Karpas-422 (cell line): ENCODE measurements around the gene CHN2. TPM values are rescaled to one million over a fixed set of nuclear protein-coding genes. Genes with fewer than 3 reads are reported as not detected.

Experiments
- DNase-seq: peaks from one replicate; pipeline ENCODE4 v3.0.0-alpha.2; 2015
- H2AFZ ChIP-seq: fragments of 200-600 bp; sonication (generic); 2 replicates; pipeline ENCODE4 v1.6.1; 2014; ENCODE audit warnings: antibody characterized with exemption, low read length, mixed read lengths
- H3K27ac ChIP-seq: fragments of 200-600 bp; sonication (generic); 2 replicates; pipeline ENCODE4 v1.5.1; 2014; ENCODE audit warnings: mild to moderate bottlenecking, low read length, moderate library complexity
- H3K27me3 ChIP-seq: fragments of 200-600 bp; sonication (generic); 2 replicates; pipeline ENCODE4 v1.6.1; 2014; ENCODE audit warnings: low read length, mixed read lengths
- H3K36me3 ChIP-seq: fragments of 200-600 bp; sonication (generic); 2 replicates; pipeline ENCODE4 v1.6.1; 2014; ENCODE audit warnings: low read length, mixed read lengths; ENCODE audit not compliant: insufficient read depth
- H3K4me1 ChIP-seq: fragments of 200-600 bp; sonication (generic); 2 replicates; pipeline ENCODE4 v1.6.1; 2014; ENCODE audit warnings: mild to moderate bottlenecking, low read length, mixed read lengths
- H3K4me2 ChIP-seq: fragments of 200-600 bp; sonication (generic); 2 replicates; pipeline ENCODE4 v1.6.1; 2014; ENCODE audit warnings: low read length, low read depth, mild to moderate bottlenecking; ENCODE audit not compliant: poor library complexity, severe bottlenecking
- H3K4me3 ChIP-seq: fragments of 200-600 bp; sonication (generic); 2 replicates; pipeline ENCODE4 v1.5.1; 2014; ENCODE audit warnings: mild to moderate bottlenecking, antibody characterized with exemption, low read length, mixed read lengths
- H3K79me2 ChIP-seq: fragments of 200-600 bp; sonication (generic); 2 replicates; pipeline ENCODE4 v1.6.1; 2014; ENCODE audit warnings: mild to moderate bottlenecking, low read length, mixed read lengths
- H3K9ac ChIP-seq: fragments of 200-600 bp; sonication (generic); 2 replicates; pipeline ENCODE4 v1.6.0; 2014; ENCODE audit warnings: low read length
- H3K9me2 ChIP-seq: fragments of 200-600 bp; sonication (generic), shearing (Covaris generic); replicated peaks from 2 replicates; pipeline ENCODE4 v1.6.0; 2014; ENCODE audit warnings: mild to moderate bottlenecking, low read length, moderate library complexity; ENCODE audit not compliant: insufficient read depth
- H3K9me3 ChIP-seq: fragments of 300-700, 200-600 bp; sonication (generic); 2 replicates; pipeline ENCODE4 v1.6.1; 2014; ENCODE audit warnings: low read length, mixed read lengths
- H4K20me1 ChIP-seq: fragments of 200-600 bp; sonication (generic); 2 replicates; pipeline ENCODE4 v1.6.1; 2014; ENCODE audit warnings: mild to moderate bottlenecking, antibody characterized with exemption, low read length, low read depth; ENCODE audit not compliant: insufficient read depth
- total RNA-seq: library from RNA; depleted of rRNA; stranded (reverse); fragments of >200 nt; shearing (Covaris generic); gene quantifications from 2 replicates; pipeline ENCODE4 v1.2.3, GENCODE V29; 2014; ENCODE audit warnings: low replicate concordance

CHN2 gene
- total RNA-seq, 1 experiment from 2014 or later, result 9.1 TPM

DNA sequence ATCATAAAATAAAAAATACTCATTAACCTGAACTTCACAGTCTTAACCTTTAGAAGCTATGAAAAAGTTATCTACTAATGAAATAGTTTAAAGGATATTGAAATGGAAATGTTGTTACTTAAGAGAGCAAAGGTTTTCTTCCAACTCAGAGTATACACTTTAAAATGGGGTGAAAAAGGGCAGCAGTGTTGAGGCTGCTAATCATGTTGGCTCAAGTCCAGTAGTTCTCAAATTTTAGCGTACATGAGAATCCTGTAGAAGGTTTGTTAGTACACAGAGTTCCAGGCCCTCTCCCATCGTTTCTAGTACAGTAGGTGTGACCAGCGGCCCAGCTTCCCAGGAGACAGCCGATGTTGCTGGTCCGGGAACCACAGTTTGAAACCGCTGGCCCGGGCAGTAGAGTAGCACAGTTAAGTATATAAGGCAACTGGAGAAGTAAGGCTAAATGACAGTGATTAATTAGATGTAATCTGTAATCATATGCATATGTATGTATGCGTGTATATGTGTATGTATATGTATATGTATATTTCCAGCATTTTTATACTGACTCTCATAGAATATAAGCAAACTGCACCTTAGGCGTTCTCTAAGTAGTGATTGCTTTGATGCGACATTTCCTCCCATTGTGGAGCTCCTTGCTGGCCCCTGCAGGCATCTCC lies 221.8 kb downstream of the CHN2 start:
- Histone ChIP-seq H3K9me3 (no peaks in the 10 kb centered on the region), H3K79me2 (no peaks in the 10 kb centered on the region), H4K20me1 (no peaks in the 10 kb centered on the region), H3K27ac (no peak overlapping the region), H3K9me2 (no peaks in the 10 kb centered on the region), H3K4me1 (peaks cover 11% of the 10 kb centered on the region), H2AFZ (no peak overlapping the region), H3K4me2 (no peak overlapping the region), H3K4me3 (no peak overlapping the region), H3K36me3 (no peaks in the 10 kb centered on the region), H3K9ac (no peak overlapping the region), H3K27me3 (no peaks in the 10 kb centered on the region)
- DNase-seq, result no peak

- no peak overlapping the region for H3K9ac ChIP-seq
- H3K79me2 ChIP-seq, result no peaks in the 10 kb centered on the region
- no peaks in the 10 kb centered on the region for H3K36me3 ChIP-seq
- no peaks in the 10 kb centered on the region for H3K9me3 ChIP-seq
- H3K9me2 ChIP-seq, result no peaks in the 10 kb centered on the region
- no peak overlapping the region for H3K4me2 ChIP-seq
- H3K4me3 ChIP-seq, result no peak overlapping the region
- peaks cover 16% of the 10 kb centered on the region for H3K4me1 ChIP-seq
- H4K20me1 ChIP-seq, result no peaks in the 10 kb centered on the region
- no peak overlapping the region for H2AFZ ChIP-seq
- no peak for DNase-seq
- no peak overlapping the region for H3K27ac ChIP-seq
- no peaks in the 10 kb centered on the region for H3K27me3 ChIP-seq
Observed at GRCh38 chr7:29416938-29417305, 222.3 kb downstream of the CHN2 start.

DNA sequence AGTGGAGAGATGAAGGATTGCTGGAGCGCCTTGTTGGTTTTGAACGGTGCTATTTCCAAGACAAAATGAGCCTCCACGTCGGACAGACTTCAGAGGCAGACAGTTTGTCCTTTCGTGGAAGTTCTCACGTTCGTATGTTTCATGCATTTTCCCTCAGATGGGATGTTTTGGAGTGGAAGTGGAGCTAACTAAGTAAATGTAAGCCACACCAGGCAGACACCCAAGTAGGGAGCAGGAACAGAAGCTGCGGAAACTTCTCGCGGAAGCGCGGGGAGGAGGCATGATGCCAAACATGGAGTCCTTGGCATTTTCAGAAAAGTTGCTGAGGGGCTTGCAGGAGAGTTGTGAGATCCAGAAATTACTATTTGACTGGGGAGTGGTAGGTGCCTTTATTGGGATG lies 223.5 kb downstream of the CHN2 start:
- Histone ChIP-seq H3K9me3 (no peaks in the 10 kb centered on the region), H3K4me1 (peaks cover 28% of the 10 kb centered on the region), H4K20me1 (no peaks in the 10 kb centered on the region), H3K4me2 (no peak overlapping the region), H3K9ac (no peak overlapping the region), H2AFZ (no peak overlapping the region), H3K9me2 (no peaks in the 10 kb centered on the region), H3K36me3 (no peaks in the 10 kb centered on the region), H3K27me3 (no peaks in the 10 kb centered on the region), H3K79me2 (no peaks in the 10 kb centered on the region), H3K4me3 (no peak overlapping the region), H3K27ac (no peak overlapping the region)
- no peak for DNase-seq

DNA sequence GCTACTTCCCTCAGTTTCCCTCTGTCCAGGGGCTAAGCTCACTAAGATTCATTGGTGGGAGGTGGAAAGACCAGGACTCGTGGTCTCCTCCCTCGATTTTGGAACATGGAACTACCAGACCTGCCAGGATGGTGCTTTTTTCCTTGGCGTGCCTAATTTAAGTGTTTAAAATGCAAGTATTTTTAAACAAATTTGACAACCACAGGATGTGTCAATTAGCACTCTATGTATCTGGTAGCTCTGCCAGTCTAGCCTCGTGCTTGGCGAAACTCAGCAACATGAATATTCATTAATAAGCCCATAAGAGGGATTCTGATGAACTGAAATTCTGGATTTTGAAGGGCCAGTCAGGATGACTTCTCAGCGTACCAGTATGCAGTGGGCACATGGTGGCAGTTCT lies 224.1 kb downstream of the CHN2 start:
- no peaks in the 10 kb centered on the region for H3K9me3 ChIP-seq
- no peaks in the 10 kb centered on the region for H4K20me1 ChIP-seq
- no peak overlapping the region for H3K9ac ChIP-seq
- H3K27me3 ChIP-seq, result no peaks in the 10 kb centered on the region
- H3K79me2 ChIP-seq, result no peaks in the 10 kb centered on the region
- no peaks in the 10 kb centered on the region for H3K9me2 ChIP-seq
- no peak for DNase-seq
- H2AFZ ChIP-seq, result no peak overlapping the region
- no peak overlapping the region for H3K27ac ChIP-seq
- no peaks in the 10 kb centered on the region for H3K36me3 ChIP-seq
- peaks cover 34% of the 10 kb centered on the region for H3K4me1 ChIP-seq
- H3K4me3 ChIP-seq, result no peak overlapping the region
- no peak overlapping the region for H3K4me2 ChIP-seq

- no peaks in the 10 kb centered on the region for H3K9me2 ChIP-seq
- peaks cover 47% of the 10 kb centered on the region for H3K4me1 ChIP-seq
- H3K9me3 ChIP-seq, result no peaks in the 10 kb centered on the region
- H4K20me1 ChIP-seq, result no peaks in the 10 kb centered on the region
- no peaks in the 10 kb centered on the region for H3K79me2 ChIP-seq
- no peak for DNase-seq
- H3K27me3 ChIP-seq, result no peaks in the 10 kb centered on the region
- H3K9ac ChIP-seq, result no peak overlapping the region
- no peak overlapping the region for H2AFZ ChIP-seq
- H3K27ac ChIP-seq, result no peak overlapping the region
- H3K4me2 ChIP-seq, result no peak overlapping the region
- H3K4me3 ChIP-seq, result no peak overlapping the region
- H3K36me3 ChIP-seq, result no peaks in the 10 kb centered on the region
Observed at GRCh38 chr7:29420011-29420410, 225.4 kb downstream of the CHN2 start.

DNA sequence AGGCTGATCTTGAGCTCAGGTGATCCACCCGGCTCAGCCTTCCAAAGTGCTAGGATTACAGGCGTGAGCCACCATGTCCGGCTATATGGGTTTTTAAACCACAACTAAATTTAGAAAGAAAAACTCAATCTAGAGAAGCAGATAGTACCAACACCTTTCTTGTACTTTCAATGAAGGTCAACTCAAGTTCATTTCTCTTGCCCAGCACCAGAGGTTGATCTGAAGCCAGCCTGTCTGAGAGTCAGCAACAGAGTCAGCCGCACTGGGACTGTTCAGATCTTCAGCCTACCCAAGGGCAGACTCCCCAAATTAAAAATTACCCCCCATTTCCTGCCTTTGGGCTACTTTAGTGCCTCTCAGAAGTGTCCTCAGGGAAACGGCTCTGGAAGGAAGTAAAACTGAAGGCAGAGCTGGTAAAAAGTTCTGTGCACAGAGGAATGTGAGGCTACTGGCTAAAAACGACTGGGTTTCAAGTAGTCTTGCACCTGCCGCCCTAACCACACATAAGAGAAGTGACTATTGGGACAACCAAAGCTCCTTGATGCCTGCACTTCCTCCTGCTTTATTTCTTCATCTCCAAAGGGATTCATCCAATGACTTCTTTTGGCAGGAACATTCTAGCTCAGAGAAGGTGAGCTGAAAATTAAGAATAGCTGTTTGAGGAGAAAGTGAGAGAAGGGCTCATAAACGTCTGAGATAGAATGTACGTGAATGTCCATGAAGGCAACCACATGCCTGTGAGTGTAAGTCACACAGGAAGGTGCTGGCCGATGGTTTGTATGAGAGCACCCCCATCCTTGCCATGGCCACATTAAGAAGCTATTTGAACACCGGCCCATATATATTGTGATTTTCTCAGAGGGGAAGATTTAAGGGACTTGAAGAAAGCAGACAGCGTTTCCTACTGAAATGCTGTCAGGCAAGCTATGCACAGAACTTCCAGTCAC lies 226.7 kb downstream of the CHN2 start:
- H3K9ac ChIP-seq, result no peak overlapping the region
- no peaks in the 10 kb centered on the region for H3K9me2 ChIP-seq
- H3K4me1 ChIP-seq, result peaks cover 52% of the 10 kb centered on the region
- no peaks in the 10 kb centered on the region for H4K20me1 ChIP-seq
- H3K27ac ChIP-seq, result no peak overlapping the region
- H3K4me2 ChIP-seq, result no peak overlapping the region
- H3K4me3 ChIP-seq, result no peak overlapping the region
- H3K27me3 ChIP-seq, result no peaks in the 10 kb centered on the region
- no peaks in the 10 kb centered on the region for H3K79me2 ChIP-seq
- no peak overlapping the region; the same call in 1 of the 2 replicates for H2AFZ ChIP-seq
- DNase-seq, result no peak
- no peaks in the 10 kb centered on the region for H3K36me3 ChIP-seq
- no peaks in the 10 kb centered on the region for H3K9me3 ChIP-seq

DNA sequence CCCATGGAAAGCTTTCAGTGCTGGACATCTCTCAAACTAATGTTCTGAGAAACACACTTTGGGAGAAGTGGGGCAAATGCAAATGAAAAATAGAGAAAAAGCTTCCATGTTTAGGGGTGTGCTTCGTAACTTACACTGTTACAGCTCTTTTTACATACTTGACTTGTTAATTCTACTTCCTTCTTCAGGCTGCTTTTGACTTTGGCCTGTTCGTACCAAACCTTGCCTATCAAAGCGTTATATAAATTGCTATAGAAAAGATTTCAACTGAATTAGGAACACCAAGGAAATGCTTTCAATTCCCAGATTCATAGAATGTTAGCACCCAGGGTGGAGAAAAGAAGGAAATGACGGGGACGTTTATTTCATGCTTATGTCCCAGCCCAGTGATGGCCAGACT lies 228.3 kb downstream of the CHN2 start:
- H3K36me3 ChIP-seq, result no peaks in the 10 kb centered on the region
- no peak overlapping the region for H3K4me3 ChIP-seq
- H2AFZ ChIP-seq, result peak overlapping the region; percentile 63; the same call in 1 of the 2 replicates
- peak; percentile 51 for DNase-seq
- H4K20me1 ChIP-seq, result no peaks in the 10 kb centered on the region
- no peaks in the 10 kb centered on the region for H3K9me3 ChIP-seq
- H3K79me2 ChIP-seq, result no peaks in the 10 kb centered on the region
- no peaks in the 10 kb centered on the region for H3K27me3 ChIP-seq
- peak overlapping the region; percentile 16; the same call in 1 of the 2 replicates for H3K9ac ChIP-seq
- H3K4me2 ChIP-seq, result peak overlapping the region; percentile 60
- H3K9me2 ChIP-seq, result no peaks in the 10 kb centered on the region
- H3K4me1 ChIP-seq, result peaks cover 52% of the 10 kb centered on the region
- H3K27ac ChIP-seq, result no peak overlapping the region

DNA sequence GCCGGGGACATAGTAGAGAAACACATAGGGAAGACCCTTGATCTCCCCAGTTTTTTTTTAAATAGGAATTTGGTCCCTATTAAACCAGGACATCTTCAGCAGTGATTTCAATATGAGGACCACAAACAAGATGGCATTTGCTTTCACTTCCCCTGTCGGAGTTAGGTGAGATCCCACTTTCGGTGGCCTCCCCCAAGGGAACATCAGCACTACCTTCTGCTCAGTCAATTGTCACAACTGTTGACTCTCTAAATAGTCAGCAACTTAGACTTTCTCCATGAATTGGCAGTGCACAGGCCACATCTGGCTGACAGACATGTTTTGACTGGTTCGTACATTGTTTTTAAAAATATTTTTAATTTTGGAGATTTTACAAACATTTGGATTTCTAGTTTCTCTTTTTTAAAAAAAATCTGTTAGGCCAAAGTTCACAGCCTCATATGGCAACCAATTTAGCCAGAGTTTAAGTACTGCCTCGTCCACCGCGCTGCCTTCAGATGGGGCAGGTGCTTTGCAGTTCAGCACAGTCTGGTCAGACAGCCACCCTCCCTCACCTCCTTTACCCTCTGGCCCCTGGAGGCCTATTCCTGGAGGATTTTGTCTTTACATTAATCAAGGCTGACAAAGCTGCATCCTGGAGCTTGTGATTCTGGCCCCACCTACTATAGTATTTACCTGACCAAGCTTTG lies 229.9 kb downstream of the CHN2 start:
- peaks cover 49% of the 10 kb centered on the region for H3K4me1 ChIP-seq
- H2AFZ ChIP-seq, result peak overlapping the region; percentile 34; the same call in 1 of the 2 replicates
- H3K27ac ChIP-seq, result peak overlapping the region; percentile 57
- H3K27me3 ChIP-seq, result no peaks in the 10 kb centered on the region
- peak; percentile 77 for DNase-seq
- no peaks in the 10 kb centered on the region for H3K9me2 ChIP-seq
- no peaks in the 10 kb centered on the region for H3K79me2 ChIP-seq
- H3K9me3 ChIP-seq, result no peaks in the 10 kb centered on the region
- peak overlapping the region; percentile 24 for H3K4me3 ChIP-seq
- H4K20me1 ChIP-seq, result no peaks in the 10 kb centered on the region
- peak overlapping the region; percentile 60 for H3K4me2 ChIP-seq
- H3K9ac ChIP-seq, result no peak overlapping the region
- H3K36me3 ChIP-seq, result no peaks in the 10 kb centered on the region
